Measurements from ENCODE around the gene CCDC157.
"Not testable (repeated sequence)": the region's sequence is repeated elsewhere in the genome, so short reads cannot be mapped to it uniquely, and the experiment has no call there.

Gene CCDC157

DNA sequence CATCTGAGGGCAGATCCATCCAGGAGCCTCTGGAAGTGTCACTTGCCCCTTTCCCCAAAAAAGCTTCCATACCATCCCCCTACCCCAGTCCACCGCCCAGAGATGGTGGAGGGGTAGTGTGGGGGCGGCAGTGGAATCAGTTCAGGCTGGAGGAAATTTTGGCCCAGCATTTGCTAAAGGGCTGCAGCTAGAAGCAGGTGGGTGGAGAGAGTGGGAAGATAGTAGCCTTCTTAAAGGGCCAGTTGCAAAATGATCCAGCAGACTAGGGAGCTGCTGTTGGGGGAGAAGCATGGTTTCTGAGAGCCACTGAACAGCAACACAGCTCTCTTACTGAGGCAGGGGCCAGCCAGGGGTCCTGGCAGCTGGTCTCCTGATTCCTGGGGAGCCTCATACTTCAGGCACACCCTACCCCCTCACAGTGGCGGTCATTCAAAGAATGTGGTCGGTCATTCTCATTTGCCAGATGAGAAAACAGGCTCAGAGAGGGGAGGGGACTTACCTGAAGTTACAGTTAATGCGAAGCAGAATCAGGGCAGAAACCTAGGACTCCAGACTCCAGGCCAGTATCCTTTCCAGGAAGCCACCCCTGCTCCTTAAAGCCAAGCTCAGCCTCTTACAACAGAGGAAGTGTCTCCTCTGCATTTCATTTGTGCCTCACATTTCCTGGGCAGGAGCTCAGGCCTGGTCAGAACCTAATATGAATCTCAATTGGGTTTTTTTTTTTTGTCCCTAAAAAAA lies 45.4 kb downstream of the CCDC157 start:
- Histone ChIP-seq H3K9ac (ENCODE audit: insufficient read length, low read depth) (peak overlapping the region; percentile 52), H3K9me3 (ENCODE audit: insufficient read depth, low read length) (no peaks in the 10 kb centered on the region), H3K36me3 (ENCODE audit: insufficient read depth, insufficient read length, low read length) (peaks cover 3% of the 10 kb centered on the region), H3K4me1 (ENCODE audit: insufficient read depth, insufficient read length) (peaks cover 5% of the 10 kb centered on the region), H3K27me3 (ENCODE audit: insufficient read depth, insufficient read length) (peaks cover 19% of the 10 kb centered on the region), H3K4me3 (ENCODE audit: insufficient read length, low read depth) (no peak overlapping the region)
- TF ChIP-seq ZNF274 (IDR thresholded peaks at IDR 0.05; ENCODE audit: low read depth, low read length) = no peak
- TF ChIP-seq YY1 (IDR thresholded peaks at IDR 0.05; ENCODE audit: insufficient read depth, insufficient read length) = no peak
- TF ChIP-seq SUZ12 (IDR thresholded peaks at IDR 0.05; ENCODE audit: extremely low read depth, insufficient read depth, insufficient read length) = no peak
- DNase-seq (ENCODE audit: low read depth, low spot score) = no peak

DNA sequence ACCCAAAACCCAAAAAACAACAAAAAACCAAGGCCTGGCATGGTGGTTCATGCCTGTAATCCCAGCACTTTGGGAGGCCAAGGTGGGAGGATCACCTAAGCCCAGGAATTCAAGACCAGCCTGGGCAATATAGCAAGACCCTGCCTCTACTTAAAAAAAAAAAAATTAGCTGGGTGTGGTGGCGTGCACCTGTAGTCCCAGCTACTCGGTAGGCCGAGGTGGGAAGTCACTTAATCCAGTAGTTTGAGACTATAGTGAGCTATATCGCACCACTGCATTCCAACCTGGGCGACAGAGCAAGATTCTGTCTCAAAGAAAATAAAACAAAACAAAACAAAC lies 45.9 kb downstream of the CCDC157 start:
- H3K9me3 ChIP-seq (ENCODE audit: insufficient read depth, low read length); H3K4me3 ChIP-seq (ENCODE audit: insufficient read length, low read depth); DNase-seq (ENCODE audit: low read depth, low spot score); H3K36me3 ChIP-seq (ENCODE audit: insufficient read depth, insufficient read length, low read length); H3K9ac ChIP-seq (ENCODE audit: insufficient read length, low read depth); H3K4me1 ChIP-seq (ENCODE audit: insufficient read depth, insufficient read length): not testable (repeated sequence)
- H3K27me3 ChIP-seq (ENCODE audit: insufficient read depth, insufficient read length) = peaks cover 13% of the 10 kb centered on the region

DNA sequence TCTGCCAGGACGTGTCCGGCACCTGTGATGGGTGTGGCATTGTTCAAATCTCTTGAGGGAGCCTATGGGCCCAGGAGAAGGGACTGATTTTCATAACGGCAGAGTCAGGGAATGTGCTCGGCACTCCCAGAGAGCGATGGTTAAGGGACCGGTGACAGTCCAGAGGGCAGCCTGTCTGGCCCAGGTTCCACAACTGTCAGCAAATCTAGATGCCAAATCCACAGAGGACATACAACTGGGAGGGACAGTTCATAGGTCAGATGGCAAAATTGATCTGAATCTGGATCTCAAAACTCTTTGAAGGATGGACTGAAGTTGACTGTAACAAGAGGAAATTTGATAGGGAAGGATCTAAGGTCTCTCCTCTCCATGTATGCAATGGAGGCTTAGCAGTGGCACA lies 47.5 kb downstream of the CCDC157 start:
- H3K36me3 ChIP-seq (ENCODE audit: insufficient read depth, insufficient read length, low read length) = peaks cover 5% of the 10 kb centered on the region

DNA sequence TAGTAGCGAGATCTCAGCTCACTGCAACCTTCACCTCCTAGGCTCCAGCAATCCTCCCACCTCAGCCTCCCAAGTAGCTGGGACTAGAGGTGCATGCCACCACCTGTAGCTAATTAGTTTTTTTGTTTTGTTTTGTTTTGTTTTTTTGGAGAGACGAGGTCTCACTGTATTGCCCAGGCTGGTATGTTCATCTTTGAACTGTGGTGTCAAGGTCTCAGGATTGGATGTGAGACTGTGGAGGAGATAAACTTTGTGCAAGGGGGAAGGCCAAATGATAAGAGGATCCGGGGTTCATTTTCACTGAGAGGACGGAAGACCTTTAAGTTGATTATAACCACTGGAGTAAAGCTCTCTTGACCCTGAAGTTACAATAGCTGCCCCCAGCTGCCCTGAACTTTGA lies 48.9 kb downstream of the CCDC157 start:
- Histone ChIP-seq H3K4me1 (ENCODE audit: insufficient read depth, insufficient read length) (peaks cover 3% of the 10 kb centered on the region), H3K9ac (ENCODE audit: insufficient read length, low read depth) (no peak overlapping the region), H3K27me3 (ENCODE audit: insufficient read depth, insufficient read length) (no peaks in the 10 kb centered on the region), H3K9me3 (ENCODE audit: insufficient read depth, low read length) (no peaks in the 10 kb centered on the region), H3K36me3 (ENCODE audit: insufficient read depth, insufficient read length, low read length) (peaks cover 12% of the 10 kb centered on the region), H3K4me3 (ENCODE audit: insufficient read length, low read depth) (no peak overlapping the region)
- no peak for TF ChIP-seq YY1 (IDR thresholded peaks at IDR 0.05; ENCODE audit: insufficient read depth, insufficient read length)
- no peak for TF ChIP-seq ZNF274 (IDR thresholded peaks at IDR 0.05; ENCODE audit: low read depth, low read length)
- TF ChIP-seq SUZ12 (IDR thresholded peaks at IDR 0.05; ENCODE audit: extremely low read depth, insufficient read depth, insufficient read length) = no peak
- DNase-seq (ENCODE audit: low read depth, low spot score) = no peak

More for the DNA sequence above, 47.5 kb downstream of the CCDC157 start:
- TF ChIP-seq ZNF274 (IDR thresholded peaks at IDR 0.05; ENCODE audit: low read depth, low read length) (no peak), SUZ12 (IDR thresholded peaks at IDR 0.05; ENCODE audit: extremely low read depth, insufficient read depth, insufficient read length) (no peak), YY1 (IDR thresholded peaks at IDR 0.05; ENCODE audit: insufficient read depth, insufficient read length) (no peak)
- peaks cover 3% of the 10 kb centered on the region for H3K4me1 ChIP-seq (ENCODE audit: insufficient read depth, insufficient read length)
- no peaks in the 10 kb centered on the region for H3K9me3 ChIP-seq (ENCODE audit: insufficient read depth, low read length)
- no peak overlapping the region for H3K9ac ChIP-seq (ENCODE audit: insufficient read length, low read depth)
- no peak for DNase-seq (ENCODE audit: low read depth, low spot score)
- H3K27me3 ChIP-seq (ENCODE audit: insufficient read depth, insufficient read length) = no peaks in the 10 kb centered on the region
- H3K4me3 ChIP-seq (ENCODE audit: insufficient read length, low read depth) = no peak overlapping the region

DNA sequence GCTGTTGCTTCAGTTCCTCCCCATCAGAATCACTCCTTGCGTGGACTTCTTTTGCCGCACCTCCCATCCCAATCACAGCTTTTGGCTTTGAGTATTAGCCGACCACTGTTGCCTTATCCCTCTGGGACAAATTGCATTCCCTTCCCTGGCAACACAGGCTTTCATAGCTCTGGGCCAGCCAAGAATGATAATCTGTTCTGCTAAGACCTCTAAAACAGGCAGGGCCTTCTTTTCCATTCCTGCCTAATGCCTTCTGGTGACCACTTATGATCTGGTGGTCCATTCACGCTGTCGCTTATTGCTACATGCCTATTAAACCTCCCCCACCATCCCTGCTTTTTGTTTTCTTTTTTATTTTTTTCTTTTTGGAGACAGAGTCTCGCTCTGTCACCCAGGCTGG lies 49.6 kb downstream of the CCDC157 start:
- Histone ChIP-seq H3K4me3 (ENCODE audit: insufficient read length, low read depth) (no peak overlapping the region), H3K36me3 (ENCODE audit: insufficient read depth, insufficient read length, low read length) (peaks cover 12% of the 10 kb centered on the region), H3K9me3 (ENCODE audit: insufficient read depth, low read length) (no peaks in the 10 kb centered on the region), H3K4me1 (ENCODE audit: insufficient read depth, insufficient read length) (peaks cover 3% of the 10 kb centered on the region), H3K27me3 (ENCODE audit: insufficient read depth, insufficient read length) (no peaks in the 10 kb centered on the region), H3K9ac (ENCODE audit: insufficient read length, low read depth) (no peak overlapping the region)
- TF ChIP-seq SUZ12 (IDR thresholded peaks at IDR 0.05; ENCODE audit: extremely low read depth, insufficient read depth, insufficient read length) = no peak
- TF ChIP-seq ZNF274 (IDR thresholded peaks at IDR 0.05; ENCODE audit: low read depth, low read length) = no peak
- TF ChIP-seq YY1 (IDR thresholded peaks at IDR 0.05; ENCODE audit: insufficient read depth, insufficient read length) = no peak
- DNase-seq (ENCODE audit: low read depth, low spot score) = no peak

DNA sequence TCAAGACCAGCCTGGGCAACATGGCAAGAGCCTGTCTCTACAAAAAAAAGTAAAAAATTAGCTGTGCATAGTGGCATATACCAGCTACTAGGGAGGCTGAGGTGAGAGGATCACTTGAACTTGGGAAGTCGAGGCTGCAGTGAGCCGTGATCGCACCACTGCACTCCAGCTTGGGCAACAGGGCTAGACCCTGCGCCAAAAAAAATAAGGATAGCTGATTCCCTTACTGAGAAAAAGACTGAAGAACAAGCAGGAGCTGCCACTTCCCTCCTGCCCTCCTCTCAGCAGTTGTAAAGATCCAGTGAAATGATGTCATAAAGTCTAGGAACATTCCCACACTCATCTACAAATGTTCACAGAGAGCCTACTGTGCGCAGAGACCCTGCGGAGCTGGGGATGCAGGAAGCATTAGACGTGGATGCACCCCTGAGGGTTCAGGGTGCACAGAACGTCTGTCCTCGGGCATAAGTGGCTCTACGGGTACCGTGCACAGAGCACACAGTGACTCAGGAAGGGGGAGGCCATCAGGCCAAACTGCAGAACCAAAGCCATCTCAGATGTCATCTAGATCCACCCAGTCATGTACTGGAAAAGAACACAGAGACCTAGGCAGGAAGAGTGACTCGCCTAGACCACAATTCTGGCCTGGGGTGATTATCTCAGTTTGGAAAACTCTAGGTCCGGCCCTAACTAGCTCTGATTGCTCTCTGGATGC lies 51.7 kb downstream of the CCDC157 start:
- H3K9me3 ChIP-seq (ENCODE audit: insufficient read depth, low read length) = no peaks in the 10 kb centered on the region
- no peaks in the 10 kb centered on the region for H3K27me3 ChIP-seq (ENCODE audit: insufficient read depth, insufficient read length)
- peaks cover 12% of the 10 kb centered on the region for H3K36me3 ChIP-seq (ENCODE audit: insufficient read depth, insufficient read length, low read length)
- no peak for DNase-seq (ENCODE audit: low read depth, low spot score)
- no peak overlapping the region for H3K4me3 ChIP-seq (ENCODE audit: insufficient read length, low read depth)
- H3K9ac ChIP-seq (ENCODE audit: insufficient read length, low read depth) = no peak overlapping the region
- no peaks in the 10 kb centered on the region for H3K4me1 ChIP-seq (ENCODE audit: insufficient read depth, insufficient read length)
- TF ChIP-seq YY1 (IDR thresholded peaks at IDR 0.05; ENCODE audit: insufficient read depth, insufficient read length) (no peak), ZNF274 (IDR thresholded peaks at IDR 0.05; ENCODE audit: low read depth, low read length) (no peak), SUZ12 (IDR thresholded peaks at IDR 0.05; ENCODE audit: extremely low read depth, insufficient read depth, insufficient read length) (no peak)

DNA sequence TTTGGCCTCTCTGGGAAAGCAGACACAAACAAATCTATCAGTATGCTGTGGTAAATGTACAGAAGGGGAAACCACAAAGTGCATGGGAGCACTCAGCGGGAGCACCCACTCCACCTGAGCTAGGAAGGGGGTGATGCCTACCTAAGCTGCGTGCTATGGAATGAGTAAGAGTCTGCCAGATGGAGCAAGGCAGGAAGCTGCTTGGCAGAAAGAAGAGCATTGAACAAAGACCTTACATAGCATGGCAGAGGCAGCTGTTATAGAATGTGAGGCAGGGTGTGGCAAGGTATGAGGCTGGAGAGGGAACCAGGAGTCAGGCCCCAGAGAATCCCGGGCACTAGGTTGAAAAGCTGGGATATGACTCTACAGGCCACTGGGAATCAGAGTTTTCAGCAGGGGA lies 55.0 kb downstream of the CCDC157 start:
- H3K4me1 ChIP-seq (ENCODE audit: insufficient read depth, insufficient read length) = peaks cover 2% of the 10 kb centered on the region
- no peaks in the 10 kb centered on the region for H3K9me3 ChIP-seq (ENCODE audit: insufficient read depth, low read length)
- TF ChIP-seq SUZ12 (IDR thresholded peaks at IDR 0.05; ENCODE audit: extremely low read depth, insufficient read depth, insufficient read length) = no peak
- no peak for TF ChIP-seq ZNF274 (IDR thresholded peaks at IDR 0.05; ENCODE audit: low read depth, low read length)
- no peak for TF ChIP-seq YY1 (IDR thresholded peaks at IDR 0.05; ENCODE audit: insufficient read depth, insufficient read length)
- H3K9ac ChIP-seq (ENCODE audit: insufficient read length, low read depth) = no peak overlapping the region
- peaks cover 26% of the 10 kb centered on the region for H3K36me3 ChIP-seq (ENCODE audit: insufficient read depth, insufficient read length, low read length)
- H3K27me3 ChIP-seq (ENCODE audit: insufficient read depth, insufficient read length) = no peaks in the 10 kb centered on the region
- H3K4me3 ChIP-seq (ENCODE audit: insufficient read length, low read depth) = no peak overlapping the region
- DNase-seq (ENCODE audit: low read depth, low spot score) = no peak
